H9 (cell line): ENCODE data around the gene KAZN. TPM values are rescaled to one million over a fixed set of nuclear protein-coding genes. Genes with fewer than 3 reads are reported as not detected.

Experiments
- DNase-seq: peaks from one replicate; pipeline ENCODE4 v3.0.0-alpha.2; 2017
- H2AFZ ChIP-seq: one replicate; pipeline ENCODE4 v1.6.1; 2013; ENCODE audit warnings: mild to moderate bottlenecking, low read length, control low read depth, moderate library complexity
- H2AK5ac ChIP-seq: 2 replicates; pipeline ENCODE4 v1.6.1; 2013; ENCODE audit warnings: low read length, control low read depth, mixed read lengths; ENCODE audit not compliant: insufficient read length
- H2BK120ac ChIP-seq: one replicate; pipeline ENCODE4 v1.6.1; 2013; ENCODE audit warnings: low read depth, mild to moderate bottlenecking, low read length, control low read depth, inconsistent platforms; ENCODE audit not compliant: poor library complexity, severe bottlenecking
- H2BK12ac ChIP-seq: 2 replicates; pipeline ENCODE4 v1.6.1; 2013; ENCODE audit warnings: low read length, control low read depth, mixed read lengths, low read depth; ENCODE audit not compliant: insufficient read length
- H2BK15ac ChIP-seq: 2 replicates; pipeline ENCODE4 v1.6.1; 2013; ENCODE audit warnings: low read depth, low read length, control low read depth
- H2BK20ac ChIP-seq: one replicate; pipeline ENCODE4 v1.6.1; 2013; ENCODE audit warnings: low read depth, mild to moderate bottlenecking, low read length, control low read depth, inconsistent platforms; ENCODE audit not compliant: poor library complexity, severe bottlenecking
- H2BK5ac ChIP-seq: 2 replicates; pipeline ENCODE4 v1.6.1; 2013; ENCODE audit warnings: low read length, control low read depth, mixed read lengths; ENCODE audit not compliant: insufficient read length
- H3K14ac ChIP-seq: 2 replicates; pipeline ENCODE4 v1.6.1; 2013; ENCODE audit warnings: low read length, control low read depth; ENCODE audit not compliant: insufficient read depth
- H3K18ac ChIP-seq: 2 replicates; pipeline ENCODE4 v1.6.1; 2013; ENCODE audit warnings: low read depth, mild to moderate bottlenecking, mixed read lengths, low read length, control low read depth; ENCODE audit not compliant: insufficient read length
- H3K23ac ChIP-seq: 2 replicates; pipeline ENCODE4 v1.6.1; 2013; ENCODE audit warnings: low read length, control low read depth, mixed read lengths, low read depth; ENCODE audit not compliant: insufficient read length
- H3K23me2 ChIP-seq: 2 replicates; pipeline ENCODE4 v1.6.1; 2013; ENCODE audit warnings: low read depth, mild to moderate bottlenecking, mixed read lengths, low read length, control low read depth; ENCODE audit not compliant: insufficient read length, poor library complexity, severe bottlenecking
- H3K27ac ChIP-seq: 2 replicates; pipeline ENCODE4 v1.5.1; 2013; ENCODE audit warnings: low read length, control low read depth, mixed read lengths, low read depth; ENCODE audit not compliant: insufficient read length
- H3K27me3 ChIP-seq: 2 replicates; pipeline ENCODE4 v1.6.1; 2013; ENCODE audit warnings: low read length, control low read depth, inconsistent platforms; ENCODE audit not compliant: insufficient read depth
- H3K4ac ChIP-seq: 2 replicates; pipeline ENCODE4 v1.6.1; 2013; ENCODE audit warnings: low read depth, mild to moderate bottlenecking, control low read depth, inconsistent platforms, low read length, moderate library complexity
- H3K4me1 ChIP-seq: 2 replicates; pipeline ENCODE4 v1.6.1; 2013; ENCODE audit warnings: low read length, control low read depth, inconsistent platforms; ENCODE audit not compliant: insufficient read depth
- H3K4me2 ChIP-seq: 2 replicates; pipeline ENCODE4 v1.6.1; 2013; ENCODE audit warnings: low read length, control low read depth, mixed read lengths; ENCODE audit not compliant: insufficient read length, insufficient read depth
- H3K56ac ChIP-seq: 2 replicates; pipeline ENCODE4 v1.6.1; 2013; ENCODE audit warnings: low read depth, mild to moderate bottlenecking, mixed read lengths, low read length, control low read depth; ENCODE audit not compliant: insufficient read length
- H3K79me1 ChIP-seq: 2 replicates; pipeline ENCODE4 v1.6.1; 2013; ENCODE audit warnings: low read depth, mild to moderate bottlenecking, moderate library complexity, low read length, control low read depth, inconsistent platforms; ENCODE audit not compliant: insufficient read depth, poor library complexity, severe bottlenecking
- H3K79me2 ChIP-seq: 2 replicates; pipeline ENCODE4 v1.6.1; 2013; ENCODE audit warnings: low read length, control low read depth, inconsistent platforms; ENCODE audit not compliant: insufficient read depth
- H3K9ac ChIP-seq: 2 replicates; pipeline ENCODE4 v1.6.1; 2013; ENCODE audit warnings: low read length, control low read depth, mixed read lengths; ENCODE audit not compliant: insufficient read length; ENCODE audit errors: extremely low read depth
- H3K9me3 ChIP-seq: one replicate; pipeline ENCODE4 v1.6.1; 2013; ENCODE audit warnings: low read depth, low read length, inconsistent platforms; ENCODE audit not compliant: control insufficient read depth
- H3T11ph ChIP-seq: one replicate; pipeline ENCODE4 v1.6.1; 2013; ENCODE audit warnings: mild to moderate bottlenecking, low read length, control low read depth, inconsistent platforms
- H4K20me1 ChIP-seq: one replicate; pipeline ENCODE4 v1.6.1; 2013; ENCODE audit not compliant: control insufficient read depth, insufficient read length, insufficient read depth
- H4K5ac ChIP-seq: 2 replicates; pipeline ENCODE4 v1.6.1; 2013; ENCODE audit warnings: low read depth, mild to moderate bottlenecking, mixed read lengths, low read length, control low read depth; ENCODE audit not compliant: insufficient read length
- H4K8ac ChIP-seq: replicated peaks from 2 replicates; pipeline ENCODE4 v1.6.1; 2013; ENCODE audit warnings: low read length, control low read depth, mixed read lengths, low read depth; ENCODE audit not compliant: insufficient read length
- H4K91ac ChIP-seq: 2 replicates; pipeline ENCODE4 v1.6.1; 2013; ENCODE audit warnings: low read depth, mild to moderate bottlenecking, moderate library complexity, mixed read lengths, low read length, control low read depth; ENCODE audit not compliant: insufficient read length
- H3K27ac Mint-ChIP-seq, 3 experiments: 2 replicates in 2 of 3; 3 replicates in 1 of 3; pipeline ENCODE4 v1.8.0; 2020 to 2021; ENCODE audit warnings: mixed read lengths in 3 of 3, mild to moderate bottlenecking in 1 of 3, moderate library complexity in 1 of 3
- H3K27me3 Mint-ChIP-seq: 2 replicates; pipeline ENCODE4 v1.8.0; 2021; ENCODE audit warnings: low read depth, mild to moderate bottlenecking, moderate library complexity, mixed read lengths
- H3K36me3 Mint-ChIP-seq, 3 experiments: 2 replicates in 2 of 3; 3 replicates in 1 of 3; pipeline ENCODE4 v1.8.0; 2020 to 2021; ENCODE audit warnings: low read depth in 3 of 3, mixed read lengths in 3 of 3; ENCODE audit not compliant: insufficient read depth in 1 of 3
- H3K4me1 Mint-ChIP-seq, 2 experiments: 2 replicates each; pipeline ENCODE4 v1.8.0; 2020; ENCODE audit warnings: mixed read lengths in 2 of 2
- H3K4me3 Mint-ChIP-seq, 2 experiments: 2 replicates in 1 of 2; 3 replicates in 1 of 2; pipeline ENCODE4 v1.8.0; 2020 to 2021; ENCODE audit warnings: mild to moderate bottlenecking in 2 of 2, mixed read lengths in 2 of 2, moderate library complexity in 1 of 2
- H3K9me3 Mint-ChIP-seq, 2 experiments: 2 replicates in 1 of 2; 3 replicates in 1 of 2; pipeline ENCODE4 v1.8.0; 2020; ENCODE audit warnings: mild to moderate bottlenecking in 2 of 2, mixed read lengths in 2 of 2, moderate library complexity in 1 of 2
- WGBS: extraction: QIAGEN DNeasy Blood & Tissue Kit; methylation state at CpG from one replicate; pipeline ENCODE4 v1.1.7; 2013; ENCODE audit warnings: missing lambda C conversion rate, low lambda C conversion rate, mixed read lengths; ENCODE audit not compliant: insufficient read length; ENCODE audit errors: extremely low coverage; 5-methylcytosine and 5-hydroxymethylcytosine counted together
- total RNA-seq: library from RNA; stranded (reverse); gene quantifications from 2 replicates; pipeline ENCODE4 v1.2.1, GENCODE V29; 2021
- TF ChIP-seq, protein P1 (sequence below): fragments of 200-600 bp; sonication (generic); conservative IDR thresholded peaks from 3 replicates; pipeline ENCODE4 v1.8.0; 2021; ENCODE audit warnings: antibody characterized with exemption, mild to moderate bottlenecking

The KAZN gene
- total RNA-seq, 1 experiment from 2014 or later: 7.6 TPM

DNA sequence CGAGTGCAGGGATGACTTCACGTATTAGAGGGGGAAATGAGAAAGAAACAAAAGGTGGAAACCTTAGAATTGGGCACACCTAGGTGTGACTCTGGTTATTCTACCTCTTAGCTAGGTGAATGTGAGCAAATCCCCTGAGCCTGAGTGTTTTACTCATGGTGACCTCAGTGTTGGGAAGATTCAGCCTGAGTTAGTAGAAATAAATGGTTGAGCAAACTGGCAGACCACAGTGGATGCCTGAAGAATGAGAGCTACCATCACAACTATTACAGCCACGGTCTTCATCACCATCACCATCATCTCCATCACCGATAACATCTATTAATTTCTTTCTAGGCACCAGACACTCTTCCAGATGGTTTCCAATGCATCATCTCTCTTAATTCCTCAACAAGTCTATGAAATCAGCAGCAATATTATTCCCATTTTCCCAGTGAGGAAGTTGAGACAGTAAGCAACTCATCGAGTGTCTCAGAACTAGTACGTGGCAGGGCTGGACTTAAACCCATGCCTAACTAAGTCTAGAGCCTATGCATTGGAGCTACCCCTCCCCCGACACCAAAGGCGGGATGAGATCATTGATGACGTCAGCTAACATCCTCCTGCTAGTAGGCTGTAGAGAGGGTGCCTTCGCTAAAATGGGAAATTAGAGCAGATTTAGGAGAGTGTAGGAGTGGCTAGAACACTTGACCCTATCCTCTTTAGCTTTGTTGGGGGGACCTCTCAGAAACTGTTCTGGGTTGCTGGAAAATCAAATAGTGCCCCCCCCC, 7.9 kb upstream of the KAZN start:
- Mint-ChIP-seq H3K4me1 (peaks cover 40 to 44% of the 10 kb centered on the region in 2 experiments), H3K4me3 (no peak overlapping the region), H3K9me3 (no peaks in the 10 kb centered on the region), H3K36me3 (no peaks in the 10 kb centered on the region), H3K27ac (peak overlapping the region in 1 of 3 experiments; percentile 94; a peak in 1 of 7 replicates), H3K27me3 (peaks cover 60% of the 10 kb centered on the region)
- no peak overlapping the region for H2BK12ac ChIP-seq
- H2BK15ac ChIP-seq: no peak overlapping the region
- H2AK5ac ChIP-seq: no peak overlapping the region
- H4K8ac ChIP-seq: no peak overlapping the region
- H3K56ac ChIP-seq: no peak overlapping the region
- H3K4me1 ChIP-seq: peaks cover 8% of the 10 kb centered on the region
- no peak overlapping the region for H3K14ac ChIP-seq
- TF ChIP-seq, protein P1, sequence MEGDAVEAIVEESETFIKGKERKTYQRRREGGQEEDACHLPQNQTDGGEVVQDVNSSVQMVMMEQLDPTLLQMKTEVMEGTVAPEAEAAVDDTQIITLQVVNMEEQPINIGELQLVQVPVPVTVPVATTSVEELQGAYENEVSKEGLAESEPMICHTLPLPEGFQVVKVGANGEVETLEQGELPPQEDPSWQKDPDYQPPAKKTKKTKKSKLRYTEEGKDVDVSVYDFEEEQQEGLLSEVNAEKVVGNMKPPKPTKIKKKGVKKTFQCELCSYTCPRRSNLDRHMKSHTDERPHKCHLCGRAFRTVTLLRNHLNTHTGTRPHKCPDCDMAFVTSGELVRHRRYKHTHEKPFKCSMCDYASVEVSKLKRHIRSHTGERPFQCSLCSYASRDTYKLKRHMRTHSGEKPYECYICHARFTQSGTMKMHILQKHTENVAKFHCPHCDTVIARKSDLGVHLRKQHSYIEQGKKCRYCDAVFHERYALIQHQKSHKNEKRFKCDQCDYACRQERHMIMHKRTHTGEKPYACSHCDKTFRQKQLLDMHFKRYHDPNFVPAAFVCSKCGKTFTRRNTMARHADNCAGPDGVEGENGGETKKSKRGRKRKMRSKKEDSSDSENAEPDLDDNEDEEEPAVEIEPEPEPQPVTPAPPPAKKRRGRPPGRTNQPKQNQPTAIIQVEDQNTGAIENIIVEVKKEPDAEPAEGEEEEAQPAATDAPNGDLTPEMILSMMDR: no peak
- no peak overlapping the region for H4K91ac ChIP-seq
- no CpG with 5 or more reads among the region's 10 CpGs for WGBS
- no peak overlapping the region for H2AFZ ChIP-seq
- no peaks in the 10 kb centered on the region for H3K9me3 ChIP-seq
- H3K4ac ChIP-seq: no peak overlapping the region
- no peaks in the 10 kb centered on the region for H3K79me2 ChIP-seq
- peak; percentile 39 for DNase-seq
- H3K27me3 ChIP-seq: peaks cover 7% of the 10 kb centered on the region; the same call in 1 of the 2 replicates
- no peaks in the 10 kb centered on the region for H3K23me2 ChIP-seq
- no peaks in the 10 kb centered on the region for H4K20me1 ChIP-seq
- no peak overlapping the region for H3K9ac ChIP-seq
- H4K5ac ChIP-seq: no peak overlapping the region
- no peaks in the 10 kb centered on the region for H3K79me1 ChIP-seq
- no peak overlapping the region for H3T11ph ChIP-seq
- H3K27ac ChIP-seq: no peak overlapping the region
- H3K23ac ChIP-seq: no peak overlapping the region
- no peak overlapping the region for H2BK5ac ChIP-seq
- no peak overlapping the region for H3K18ac ChIP-seq
- H3K4me2 ChIP-seq: no peak overlapping the region
- no peak overlapping the region for H2BK120ac ChIP-seq
- no peak overlapping the region for H2BK20ac ChIP-seq
